ENCODE measurements around the gene B4GAT1.
"Not testable (repeated sequence)": the region's sequence is repeated elsewhere in the genome, so short reads cannot be mapped to it uniquely, and the experiment has no call there.

The B4GAT1 gene

DNA sequence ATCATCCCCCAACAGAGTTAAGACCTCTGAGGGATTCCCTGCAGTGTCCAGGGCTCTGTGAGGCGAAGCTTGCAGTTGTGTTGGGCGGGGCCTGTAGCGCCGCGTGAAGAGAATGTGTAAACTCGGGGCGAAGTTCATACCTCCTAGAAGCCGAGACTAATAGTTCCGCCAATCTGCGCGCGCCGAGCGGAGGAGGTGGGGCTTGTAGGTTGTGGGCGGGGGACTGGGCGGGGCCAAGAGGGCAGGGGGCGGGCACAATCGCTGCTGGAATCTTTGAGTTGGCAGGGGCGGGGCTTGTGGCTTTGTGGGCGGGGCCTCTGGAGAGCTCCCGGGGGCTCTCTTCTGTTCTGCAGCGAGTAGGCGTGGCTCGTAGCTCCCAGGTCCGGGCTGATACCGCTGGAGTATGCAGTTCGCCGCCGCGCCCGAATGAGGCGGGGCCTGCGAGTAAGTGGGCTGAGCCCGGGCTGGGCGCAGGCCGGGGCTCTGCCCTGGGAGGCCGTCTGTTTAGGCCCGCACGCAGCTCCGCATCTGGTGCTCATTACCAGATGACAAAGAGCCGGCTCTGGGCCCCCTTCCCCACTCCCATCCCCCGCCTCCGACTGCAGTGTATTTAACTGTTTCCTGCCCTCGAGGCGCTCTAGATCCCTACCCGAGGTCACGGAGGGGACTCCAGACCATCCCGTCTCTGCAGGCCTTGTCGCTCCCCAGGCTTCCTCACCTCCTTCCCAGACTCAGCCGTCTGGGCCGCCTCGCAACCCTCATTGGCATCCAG, 34.7 kb downstream of the B4GAT1 start:
- no peak for FAIRE-seq
- DNase-seq (ENCODE audit: extremely low spot score, insufficient read length, low read depth), result peak; percentile 92

DNA sequence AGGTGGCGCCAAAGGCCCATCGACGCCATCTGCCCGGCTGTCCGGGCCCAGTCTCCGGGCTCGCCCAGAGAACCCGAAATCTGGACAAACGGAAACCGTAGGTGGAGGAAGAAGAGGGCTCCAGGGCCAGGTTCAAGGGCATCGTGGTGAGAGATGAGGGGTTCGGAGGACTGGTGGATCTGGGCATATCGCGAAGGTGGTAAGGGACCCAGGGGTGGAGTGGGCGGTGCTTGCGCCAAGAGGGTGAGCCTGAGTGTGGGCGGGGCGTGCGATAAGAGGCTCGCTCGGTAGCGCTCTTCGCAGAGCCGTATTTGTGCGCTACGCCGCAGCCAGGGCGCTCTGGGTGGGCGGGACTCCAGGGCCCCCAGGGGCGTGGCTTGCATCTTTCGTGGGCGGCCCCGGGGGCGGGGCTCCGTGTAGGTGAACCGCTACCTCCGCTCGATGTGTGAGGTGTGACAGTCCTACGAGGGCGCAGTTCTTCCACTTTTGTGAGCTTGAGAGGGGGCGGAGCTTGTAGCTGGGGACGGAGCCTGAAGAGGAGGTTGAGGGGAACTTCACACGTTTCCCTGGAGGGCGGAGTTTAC, 35.4 kb downstream of the B4GAT1 start:
- FAIRE-seq, result peak; percentile 97

DNA sequence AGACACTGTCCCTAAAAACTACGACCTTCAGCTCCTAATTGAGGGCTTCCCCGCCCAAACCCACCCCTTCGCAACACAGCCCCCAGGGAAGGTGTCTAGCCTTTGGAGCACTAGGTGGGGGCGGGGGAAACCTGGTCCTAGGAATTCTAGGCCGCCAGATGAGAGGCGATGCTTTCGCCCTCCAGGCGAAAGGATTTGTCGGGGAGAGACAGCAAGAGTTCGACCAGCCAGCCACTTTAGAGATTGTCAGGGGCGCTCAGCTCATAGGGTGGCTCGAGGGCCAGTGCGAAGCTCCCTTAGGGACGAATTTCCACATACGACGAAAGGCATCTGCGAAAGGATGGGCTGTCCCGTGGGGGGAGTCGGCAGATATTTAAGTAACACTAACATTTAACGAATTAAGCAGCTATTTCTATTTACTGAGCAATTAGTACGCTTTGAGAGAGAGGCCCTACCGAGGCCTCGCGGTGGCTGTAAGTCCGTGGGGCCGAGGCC, 35.9 kb downstream of the B4GAT1 start:
- no peak for FAIRE-seq
- no peak for DNase-seq (ENCODE audit: extremely low spot score, insufficient read length, low read depth)

More for the DNA sequence above, 35.4 kb downstream of the B4GAT1 start:
- peak; percentile 85 for DNase-seq (ENCODE audit: extremely low spot score, insufficient read length, low read depth)

DNA sequence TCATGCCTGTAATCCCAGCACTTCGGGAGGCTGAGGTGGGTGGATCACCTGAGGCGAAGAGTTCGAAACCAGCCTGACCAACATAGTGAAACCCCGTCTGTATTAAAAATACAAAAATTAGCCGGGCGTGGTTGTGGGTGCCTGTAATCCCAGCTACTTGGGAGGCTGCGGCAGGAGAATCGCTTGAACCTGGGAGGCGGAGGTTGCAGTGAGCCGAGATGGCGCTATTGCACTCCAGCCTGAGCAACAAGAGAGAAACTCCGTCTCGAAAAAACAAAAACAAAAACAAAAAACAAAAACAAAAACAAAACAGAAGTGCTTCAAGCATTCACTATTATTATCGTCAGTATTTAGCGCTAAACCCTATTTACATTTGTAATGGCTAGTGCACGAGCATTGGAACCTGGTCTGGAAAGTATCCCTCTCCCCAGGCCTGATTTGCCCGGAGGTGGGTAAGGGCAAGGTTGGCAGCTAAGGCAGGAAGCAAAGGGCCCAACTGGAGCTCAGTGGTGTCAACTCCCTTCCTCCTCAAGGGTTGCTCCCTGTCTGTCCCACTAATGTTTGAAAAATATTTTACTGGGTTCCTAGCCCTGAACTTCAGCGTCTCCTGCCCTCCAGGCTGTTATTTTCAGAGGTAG, 36.5 kb downstream of the B4GAT1 start:
- DNase-seq (ENCODE audit: extremely low spot score, insufficient read length, low read depth); FAIRE-seq: not testable (repeated sequence)

DNA sequence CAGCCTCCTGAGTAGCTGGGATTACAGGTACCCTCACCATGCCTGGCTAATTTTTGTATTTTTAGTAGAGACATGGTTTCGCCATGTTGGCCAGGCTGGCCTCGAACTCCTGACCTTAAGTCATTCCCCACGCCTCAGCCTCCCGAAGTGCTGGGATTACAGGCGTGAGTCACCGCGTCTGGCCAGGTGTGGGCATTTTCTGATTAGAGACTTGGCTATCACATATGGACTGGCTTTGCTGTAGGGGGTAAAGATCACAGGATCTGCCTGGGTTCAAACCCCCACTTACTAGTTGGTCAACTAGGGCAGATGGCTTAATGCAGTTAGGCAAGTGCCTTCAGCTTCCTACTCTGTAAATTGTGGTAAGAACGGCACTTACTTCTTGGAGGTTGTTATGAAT, 37.1 kb downstream of the B4GAT1 start:
- FAIRE-seq (no peak), DNase-seq (ENCODE audit: extremely low spot score, insufficient read length, low read depth) (no peak)

DNA sequence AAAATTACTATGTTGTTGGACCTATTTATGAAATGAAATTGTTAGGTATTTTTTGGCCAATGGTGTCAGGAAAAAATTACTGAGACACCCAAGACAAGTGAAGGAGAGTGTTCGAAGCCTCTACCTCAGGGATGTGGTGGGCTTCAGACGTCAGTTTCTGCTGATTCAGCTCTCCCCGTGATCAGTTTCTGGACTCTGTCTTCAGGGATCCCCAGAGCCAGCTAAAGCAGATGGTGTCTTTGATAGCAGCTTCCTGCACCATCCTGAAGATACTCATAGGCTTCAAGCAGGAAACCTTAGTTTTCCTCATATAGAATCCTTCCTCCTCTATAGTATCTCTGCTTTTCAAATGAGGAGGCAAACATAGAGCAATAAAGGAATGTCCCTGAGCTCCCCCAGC, 38.0 kb downstream of the B4GAT1 start:
- DNase-seq (ENCODE audit: extremely low spot score, insufficient read length, low read depth) (no peak), FAIRE-seq (no peak)

DNA sequence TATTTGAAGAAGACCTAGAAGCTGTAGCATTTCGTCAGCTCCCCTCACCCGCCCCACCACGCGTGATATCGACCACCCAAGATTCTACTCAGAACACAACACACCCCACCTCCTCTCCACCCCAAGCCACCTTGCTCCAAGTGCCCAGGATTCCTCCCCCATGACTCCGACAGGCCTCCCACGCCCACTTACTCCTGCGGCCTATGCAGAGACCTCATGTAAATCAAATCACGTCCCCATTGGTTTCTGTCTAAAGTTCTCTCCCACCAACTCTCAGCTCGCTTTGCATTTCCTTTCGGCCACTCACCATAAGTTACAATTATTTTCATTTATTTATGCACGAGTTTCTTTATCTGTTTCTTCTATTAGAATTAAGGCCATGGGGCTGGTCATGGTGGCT, 44.8 kb downstream of the B4GAT1 start:
- no peak for FAIRE-seq
- DNase-seq (ENCODE audit: extremely low spot score, insufficient read length, low read depth), result no peak

DNA sequence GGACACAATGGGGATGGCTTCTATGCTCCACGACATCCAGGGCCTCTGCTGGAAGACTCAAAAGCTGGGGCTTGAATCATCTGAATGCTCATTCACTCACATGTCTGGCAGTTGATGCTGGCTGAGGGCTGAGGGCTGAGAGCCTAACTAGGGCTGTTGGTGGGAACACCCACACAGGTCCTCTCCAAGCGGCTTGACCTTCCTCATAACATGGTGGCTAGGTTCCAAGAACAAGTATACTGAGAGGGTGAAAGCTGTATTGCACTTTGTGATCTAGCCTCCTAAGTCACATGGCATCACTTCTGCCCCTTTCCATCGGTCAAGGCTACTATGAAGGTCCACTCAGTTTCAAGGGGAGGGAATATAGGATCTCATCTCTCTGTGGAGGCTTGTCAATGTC, 48.2 kb downstream of the B4GAT1 start:
- DNase-seq (ENCODE audit: extremely low spot score, insufficient read length, low read depth) (no peak), FAIRE-seq (no peak)

DNA sequence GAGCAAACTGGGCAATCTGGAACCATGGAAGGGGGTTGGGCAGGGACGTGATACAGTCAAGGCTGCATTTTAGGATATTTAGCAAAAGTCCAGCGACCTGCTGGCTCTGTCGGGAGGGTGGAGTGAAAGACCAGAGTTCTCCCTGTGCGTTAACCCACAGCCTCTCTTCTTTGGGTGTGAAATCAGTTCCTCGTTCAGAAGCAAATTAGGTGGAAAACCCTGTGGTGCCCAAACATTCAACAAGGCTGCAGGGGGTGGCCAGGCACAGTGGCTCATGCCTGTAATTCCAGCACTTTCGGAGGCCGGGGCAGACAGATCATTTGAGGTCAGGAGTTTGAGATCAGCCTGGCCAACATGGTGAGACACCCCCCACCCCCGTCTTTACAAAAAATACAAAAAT, 49.8 kb downstream of the B4GAT1 start:
- DNase-seq (ENCODE audit: extremely low spot score, insufficient read length, low read depth) (no peak), FAIRE-seq (no peak)

Measured in GM18507 (cell line).